CD4-positive, alpha-beta T cell treated with Interleukin-2 at 100 ng/mL for 4 hours (primary cell): ENCODE measurements around the gene UBTD1.
A peak's percentile ranks its signal among the peaks of the same experiment; 100 is the strongest.

Experiments
- DNase-seq: peaks from one replicate; pipeline ENCODE4 v3.0.0-alpha.2; 2020; ENCODE audit warnings: low spot score

Gene UBTD1

DNA sequence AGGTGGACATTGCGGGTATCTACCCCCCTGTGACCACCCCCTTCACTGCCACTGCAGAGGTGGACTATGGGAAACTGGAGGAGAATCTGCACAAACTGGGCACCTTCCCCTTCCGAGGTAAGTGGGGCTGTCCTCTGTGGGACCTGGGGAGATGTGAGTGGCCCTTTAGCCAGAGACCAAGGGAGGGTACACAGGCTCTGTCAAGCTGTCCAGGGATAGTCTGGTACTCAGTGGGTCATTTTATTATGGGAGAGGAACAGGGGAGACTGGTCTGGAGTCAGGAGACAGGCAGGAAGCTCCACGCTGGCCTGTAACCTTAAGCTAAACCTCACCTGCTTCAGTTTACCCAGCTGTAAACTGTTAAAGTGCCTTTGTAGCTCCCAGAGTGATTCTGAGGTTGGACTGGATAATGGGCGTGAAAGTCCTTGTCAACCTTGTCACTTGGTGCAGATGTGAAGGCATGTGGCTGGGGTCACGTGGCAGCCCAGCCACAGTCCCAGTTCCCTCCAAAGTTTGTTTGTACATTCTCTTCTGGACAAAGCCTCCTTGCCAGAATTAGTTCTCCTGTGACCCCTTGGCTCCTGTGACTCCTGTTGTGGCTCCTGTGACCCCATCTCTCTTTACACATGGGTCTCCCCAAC, 86.2 kb downstream of the UBTD1 start:
- no peak for DNase-seq

DNA sequence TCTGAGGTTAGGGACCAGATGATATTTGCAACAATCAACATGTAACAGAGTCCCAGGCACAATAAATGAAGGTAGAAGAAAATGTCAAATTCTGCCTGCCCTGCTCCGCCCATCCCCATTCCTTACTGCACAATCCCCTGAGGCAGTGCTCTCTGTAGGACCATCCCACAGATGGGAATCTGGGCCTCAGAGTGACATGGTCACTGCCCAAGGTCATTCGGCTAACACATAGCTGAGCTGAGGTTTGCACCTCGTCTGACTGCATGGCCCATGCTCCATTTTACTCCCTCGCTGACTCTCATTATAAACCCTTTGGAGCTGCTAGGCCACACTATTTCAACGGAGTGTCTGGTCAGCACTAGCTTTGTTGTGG, 86.7 kb downstream of the UBTD1 start:
- DNase-seq: no peak

DNA sequence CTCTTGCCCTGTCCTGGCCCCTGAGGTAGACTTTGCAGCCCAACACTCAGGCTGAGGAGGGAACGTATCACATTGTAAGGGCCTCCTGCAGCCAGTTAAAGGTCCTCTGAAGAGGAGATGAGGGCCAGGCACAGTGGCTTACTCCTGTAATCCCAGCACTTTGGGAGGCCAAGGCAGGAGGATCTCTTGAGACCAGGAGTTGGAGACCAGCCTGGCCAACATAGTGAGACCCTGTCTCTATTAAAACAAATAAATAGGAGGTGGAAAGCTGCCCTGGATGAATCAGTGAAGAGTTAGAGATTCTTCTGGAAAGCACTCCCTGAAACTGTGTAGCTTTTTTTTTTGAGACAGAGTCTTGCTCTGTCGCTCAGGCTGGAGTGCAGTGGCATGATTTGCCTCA, 88.5 kb downstream of the UBTD1 start:
- DNase-seq: no peak

DNA sequence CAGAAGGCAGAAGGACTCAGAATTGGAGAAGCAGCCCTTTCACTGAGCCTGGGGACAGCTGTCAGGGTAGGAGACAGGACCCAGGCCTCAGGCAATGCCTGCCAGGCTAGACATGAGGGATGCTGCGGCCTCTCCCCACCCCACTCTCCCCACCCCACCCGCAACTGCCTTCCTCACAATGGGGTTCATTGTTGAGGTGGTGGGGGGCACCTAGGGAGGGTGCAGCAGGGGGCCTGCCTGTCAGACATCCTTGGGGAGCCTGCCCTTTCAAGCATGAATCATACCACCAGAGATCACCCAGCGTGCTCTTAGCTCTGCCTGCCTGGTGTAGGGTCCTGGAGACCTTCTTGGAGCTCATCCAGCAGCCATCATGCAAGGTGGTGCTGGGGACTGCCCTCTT, 90.8 kb downstream of the UBTD1 start, which contains the start of gene C10orf62:
Gene C10orf62, plus strand, starts transcription at position 243 of the 400 bp plus-strand sequence. CDS start 177 bp downstream, outside the sequence.
- DNase-seq: no peak

DNA sequence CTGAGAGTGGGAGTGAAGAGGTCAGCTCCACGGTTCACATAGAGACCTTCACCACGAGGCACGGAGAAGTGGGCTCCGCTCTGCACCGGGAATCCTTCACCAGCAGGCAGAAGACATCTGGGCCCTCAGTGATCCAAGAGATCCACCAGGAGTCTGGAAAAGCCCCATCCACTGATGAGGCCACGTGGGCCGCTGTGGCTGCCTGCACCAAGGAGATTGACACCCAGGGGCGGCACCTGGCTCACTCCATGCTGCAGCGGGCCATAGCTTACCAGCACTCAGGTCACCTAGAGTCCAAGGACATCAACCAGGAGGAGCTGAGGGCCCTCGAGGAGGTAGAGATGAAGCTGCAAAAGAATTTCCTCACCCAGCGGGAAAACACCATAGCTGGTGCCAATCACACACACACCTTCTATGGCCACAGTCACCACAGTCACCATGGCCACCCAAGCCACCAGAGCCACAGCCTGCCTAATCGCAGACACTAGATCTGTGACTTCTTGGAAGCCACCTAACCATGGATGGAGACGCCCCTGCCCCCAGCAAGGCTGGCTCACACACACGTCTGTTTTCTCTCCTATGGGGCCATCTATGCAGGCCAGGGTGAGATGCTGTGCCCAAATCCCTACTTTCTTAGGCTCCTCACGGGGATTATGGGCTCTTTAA, 91.5 kb downstream of the UBTD1 start:
- peak; percentile 15 for DNase-seq

DNA sequence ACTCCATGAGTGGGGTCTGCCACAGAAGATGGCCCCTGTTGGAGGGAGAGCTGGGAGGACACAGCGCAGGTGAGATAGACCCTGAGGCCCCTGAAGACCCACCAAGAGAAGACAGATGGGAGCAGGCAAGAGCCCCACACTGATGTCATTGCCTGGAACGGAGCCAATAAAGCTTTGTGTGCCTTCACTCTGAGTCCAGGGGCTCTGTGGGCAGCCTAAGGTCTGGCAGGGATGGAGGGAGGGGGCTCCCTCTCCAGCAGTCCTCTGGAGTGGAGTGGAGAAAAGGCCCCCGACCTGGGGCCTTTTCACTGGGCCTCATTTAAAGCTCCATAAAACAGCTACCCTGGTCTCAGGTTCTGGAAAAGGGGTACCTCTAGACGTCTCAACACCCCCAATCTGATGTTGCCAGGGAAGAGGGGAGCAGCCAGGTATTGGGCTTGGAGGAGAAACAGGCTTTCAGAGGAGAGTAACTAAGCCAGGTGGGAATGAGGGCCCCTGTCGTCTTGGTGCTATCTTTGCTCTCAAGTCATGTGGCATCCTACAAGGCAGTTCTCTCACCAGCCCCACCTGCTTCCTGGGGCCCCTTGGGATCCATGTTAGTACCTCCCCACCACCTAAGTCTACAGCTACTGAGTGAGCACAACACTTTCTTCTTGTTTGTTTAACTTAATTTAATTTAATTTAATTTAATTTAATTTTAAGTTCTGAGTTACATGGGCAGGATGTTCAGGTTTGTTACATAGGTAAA, 92.2 kb downstream of the UBTD1 start:
- no peak for DNase-seq

DNA sequence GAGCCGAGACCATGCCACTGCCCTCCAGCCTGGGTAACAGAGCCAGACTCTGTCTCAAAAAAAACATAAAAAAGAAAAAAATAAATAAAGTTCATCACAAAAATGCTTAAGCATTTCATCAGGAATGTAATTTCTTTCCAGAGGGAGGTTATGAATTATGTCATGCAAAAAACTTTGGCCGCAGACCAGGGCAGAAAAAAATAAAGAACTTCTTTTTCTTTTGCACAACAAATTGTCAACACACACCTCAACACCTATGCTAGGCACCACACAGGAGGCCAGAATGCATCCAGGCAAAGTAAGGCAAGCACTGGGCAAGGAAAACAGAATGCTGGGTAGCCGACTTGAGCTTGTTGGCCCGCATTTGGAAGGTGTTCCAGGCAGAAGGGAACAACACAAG, 94.7 kb downstream of the UBTD1 start:
- no peak for DNase-seq

DNA sequence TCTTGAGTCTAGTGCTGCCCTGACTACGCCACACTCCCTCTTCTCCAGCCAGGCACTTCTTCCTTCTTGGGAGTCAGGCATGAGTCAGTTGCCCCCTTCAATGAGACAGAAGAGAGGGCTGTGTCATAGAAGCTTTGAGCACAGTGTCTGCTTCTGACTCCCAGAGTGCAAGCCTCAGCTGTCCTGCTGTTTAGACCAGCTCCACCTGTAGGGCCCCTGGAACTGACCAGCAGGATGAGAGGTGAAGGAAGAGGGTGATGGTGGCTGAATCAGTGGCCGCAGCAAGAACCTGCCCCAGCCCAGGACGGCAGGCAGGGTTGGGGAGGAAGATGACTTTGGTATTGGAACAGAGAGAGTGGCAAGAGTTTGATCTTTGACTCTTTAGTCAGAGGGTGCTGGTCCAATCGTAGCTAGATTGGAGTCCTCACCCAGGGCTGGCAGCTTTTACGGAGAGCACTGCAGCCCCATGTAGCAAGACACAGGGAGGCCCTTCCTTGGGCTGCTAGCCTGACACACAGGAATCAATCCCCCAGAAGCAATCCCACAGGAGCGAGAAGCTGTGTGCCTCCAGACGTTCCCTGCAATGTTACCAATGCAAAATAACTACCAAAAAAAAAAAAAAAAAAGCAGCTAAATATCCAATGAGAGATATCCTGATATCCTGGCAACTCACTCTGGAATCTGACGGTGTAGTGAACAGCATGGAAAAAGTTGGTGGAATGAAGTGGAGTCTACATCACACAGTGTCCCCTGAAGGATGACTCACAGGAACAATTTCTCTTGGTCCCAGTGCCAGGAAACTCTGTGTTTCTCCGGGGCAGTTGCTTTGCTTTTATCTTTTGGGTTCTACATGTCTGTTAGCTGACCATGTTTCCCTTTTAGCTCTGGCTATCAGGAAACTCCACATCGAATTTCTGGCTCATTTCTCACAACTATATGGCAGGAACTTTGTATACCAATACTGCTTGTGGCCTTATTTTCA, 97.7 kb downstream of the UBTD1 start:
- DNase-seq: no peak

DNA sequence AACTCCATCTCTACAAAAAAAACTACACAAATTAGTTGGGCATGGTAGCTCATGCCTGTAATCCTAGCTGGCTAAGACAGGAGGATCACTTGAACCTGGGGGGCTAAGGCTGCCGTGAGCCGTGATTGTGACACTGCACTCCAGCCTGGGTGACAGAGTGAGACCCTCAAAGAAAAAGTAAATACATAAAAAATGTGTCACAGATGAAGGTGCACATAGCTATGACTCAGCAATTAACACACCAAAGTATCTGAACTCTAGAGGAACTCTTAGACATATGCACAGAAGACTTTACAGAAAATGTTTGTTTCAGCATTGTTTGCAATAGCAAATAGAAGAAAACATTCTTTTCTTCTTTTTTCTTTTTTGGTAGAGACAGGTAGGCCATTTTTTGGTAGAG, 99.1 kb downstream of the UBTD1 start:
- no peak for DNase-seq

DNA sequence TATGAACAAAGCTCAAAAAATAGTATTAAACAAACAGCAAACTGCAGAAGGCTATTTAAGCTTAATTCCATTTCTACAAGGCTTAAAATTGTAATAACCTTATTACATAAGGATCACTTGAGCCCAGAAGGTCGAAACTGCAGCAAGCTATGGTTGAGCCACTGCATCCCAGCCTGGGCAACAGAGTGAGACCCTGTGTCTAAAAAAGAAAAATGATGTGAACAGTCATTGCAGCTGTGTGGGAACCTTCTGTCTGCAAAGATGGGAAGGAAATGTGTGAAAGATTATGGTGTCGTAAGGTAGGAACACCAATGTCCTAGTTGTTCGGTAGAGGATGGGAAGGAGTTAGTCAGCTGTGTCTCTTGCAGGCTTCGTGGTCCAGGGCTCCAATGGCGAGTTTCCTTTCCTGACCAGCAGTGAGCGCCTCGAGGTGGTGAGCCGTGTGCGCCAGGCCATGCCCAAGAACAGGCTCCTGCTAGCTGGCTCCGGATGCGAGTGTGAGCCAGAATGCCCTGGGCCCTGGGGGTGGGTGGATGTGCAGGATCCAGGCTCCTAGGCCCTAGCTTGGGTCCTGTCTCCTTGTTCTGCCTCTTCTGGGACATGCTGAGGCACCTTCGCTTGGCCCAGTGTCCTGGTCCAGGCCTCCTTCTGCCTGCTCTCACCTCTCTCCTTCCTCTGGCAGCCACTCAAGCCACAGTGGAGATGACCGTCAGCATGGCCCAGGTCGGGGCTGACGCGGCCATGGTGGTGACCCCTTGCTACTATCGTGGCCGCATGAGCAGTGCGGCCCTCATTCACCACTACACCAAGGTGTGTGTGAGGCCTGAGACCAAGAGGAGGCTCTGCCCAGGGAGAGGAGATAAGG, 99.9 kb downstream of the UBTD1 start:
- no peak for DNase-seq

DNA sequence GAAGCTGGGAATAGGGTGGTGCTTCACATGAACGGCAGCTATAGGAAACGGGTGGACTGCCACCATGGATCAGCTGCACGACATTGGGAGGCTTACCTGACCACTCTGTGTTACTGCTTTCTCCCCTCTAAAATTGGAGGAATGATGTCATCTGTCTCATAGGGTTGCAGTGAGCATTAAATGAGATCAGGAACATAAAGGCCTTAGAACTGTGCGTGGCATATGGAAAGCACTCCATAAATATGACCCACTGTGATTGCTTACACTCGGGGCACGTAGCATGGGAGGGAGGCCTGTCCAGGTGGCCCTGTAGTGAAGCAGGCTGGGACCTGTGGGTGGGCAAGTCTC, 100.5 kb downstream of the UBTD1 start:
- DNase-seq: no peak

DNA sequence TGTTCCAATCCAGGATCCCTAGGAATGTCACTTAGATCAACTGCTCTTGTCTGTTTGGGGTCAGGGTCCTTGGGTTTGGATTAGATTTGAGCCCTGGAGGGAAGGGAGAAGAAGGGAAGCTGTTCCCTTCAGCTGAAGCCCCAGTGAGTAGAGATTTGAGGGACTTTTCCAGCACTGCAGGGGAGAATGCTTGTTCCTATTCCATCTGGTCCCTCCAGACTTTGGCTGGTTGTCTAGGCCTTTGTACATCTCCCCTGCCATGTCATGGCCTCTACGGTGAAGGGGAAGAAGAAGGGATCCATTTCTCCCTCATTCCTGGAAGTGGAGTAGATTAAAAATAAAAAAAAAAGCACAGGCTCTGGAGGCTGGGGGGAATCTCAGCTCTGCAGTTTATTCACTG, 101.9 kb downstream of the UBTD1 start:
- no peak for DNase-seq

DNA sequence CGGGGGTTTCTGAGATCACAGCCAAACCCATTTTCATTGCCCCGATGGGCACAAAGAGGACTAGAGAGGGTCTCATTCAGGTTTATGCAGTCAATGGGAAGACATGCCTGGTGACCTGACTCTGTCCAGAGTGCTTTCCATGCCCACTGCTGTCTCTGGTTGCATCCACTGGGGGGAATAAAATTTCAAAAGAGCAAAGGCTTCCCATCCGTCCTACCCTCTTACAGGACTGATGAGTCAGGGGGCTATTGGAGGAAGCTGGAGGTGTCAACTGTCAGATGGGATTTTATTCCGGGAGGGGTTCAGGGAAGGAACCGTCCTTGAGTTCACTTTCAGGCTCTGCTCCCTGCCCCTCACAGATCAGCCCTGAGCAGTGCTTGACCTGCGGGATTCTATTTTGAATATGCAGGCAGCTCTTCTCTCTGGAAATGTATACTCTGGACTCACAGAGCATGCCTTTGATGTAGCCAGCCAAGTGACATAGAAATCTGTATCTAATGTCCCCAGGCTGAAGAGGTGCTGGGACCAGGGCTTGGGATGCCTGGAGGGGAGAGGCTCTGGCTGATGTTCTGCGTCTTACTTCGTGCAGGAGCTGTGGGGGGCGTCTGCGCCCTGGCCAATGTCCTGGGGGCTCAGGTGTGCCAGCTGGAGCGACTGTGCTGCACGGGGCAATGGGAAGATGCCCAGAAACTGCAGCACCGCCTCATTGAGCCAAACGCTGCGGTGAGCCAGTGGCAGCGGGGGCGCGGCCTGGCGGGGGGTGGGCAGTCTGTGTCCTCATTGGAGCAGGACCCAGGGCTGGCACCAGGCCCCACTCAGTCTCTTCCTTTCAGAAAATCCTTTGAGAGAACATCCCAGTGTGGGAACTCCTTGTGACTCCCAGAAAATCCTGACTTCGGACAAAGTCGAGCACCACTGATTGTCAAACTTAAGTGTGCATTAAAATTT, 102.8 kb downstream of the UBTD1 start:
- no peak for DNase-seq

DNA sequence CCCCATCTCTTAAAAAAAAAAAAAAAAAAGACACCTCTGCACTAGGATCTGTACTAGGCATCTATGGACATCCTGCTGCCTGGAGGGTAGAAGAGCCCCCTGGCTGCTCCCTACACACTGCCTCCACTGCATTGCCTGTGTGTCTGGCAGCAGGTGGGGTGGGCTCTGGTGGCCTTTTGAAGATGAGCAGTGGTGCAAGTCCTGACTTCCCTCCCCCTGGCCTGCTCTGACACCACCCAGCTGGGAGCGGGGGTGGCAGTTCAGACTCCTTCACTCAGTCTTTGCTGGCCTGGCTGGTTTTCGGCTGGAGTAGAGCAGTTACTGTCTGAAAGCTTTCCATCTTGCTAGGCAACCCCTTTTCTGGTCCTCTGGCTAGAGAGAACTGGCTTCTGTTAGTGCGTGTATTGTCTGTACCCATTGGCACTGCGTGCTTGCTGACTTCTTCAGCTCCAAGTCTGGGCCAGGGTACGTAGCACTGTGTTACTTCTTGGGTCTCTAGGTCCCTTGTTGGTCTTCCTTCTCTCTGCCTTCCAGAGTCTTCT, 108.4 kb downstream of the UBTD1 start:
- no peak for DNase-seq

DNA sequence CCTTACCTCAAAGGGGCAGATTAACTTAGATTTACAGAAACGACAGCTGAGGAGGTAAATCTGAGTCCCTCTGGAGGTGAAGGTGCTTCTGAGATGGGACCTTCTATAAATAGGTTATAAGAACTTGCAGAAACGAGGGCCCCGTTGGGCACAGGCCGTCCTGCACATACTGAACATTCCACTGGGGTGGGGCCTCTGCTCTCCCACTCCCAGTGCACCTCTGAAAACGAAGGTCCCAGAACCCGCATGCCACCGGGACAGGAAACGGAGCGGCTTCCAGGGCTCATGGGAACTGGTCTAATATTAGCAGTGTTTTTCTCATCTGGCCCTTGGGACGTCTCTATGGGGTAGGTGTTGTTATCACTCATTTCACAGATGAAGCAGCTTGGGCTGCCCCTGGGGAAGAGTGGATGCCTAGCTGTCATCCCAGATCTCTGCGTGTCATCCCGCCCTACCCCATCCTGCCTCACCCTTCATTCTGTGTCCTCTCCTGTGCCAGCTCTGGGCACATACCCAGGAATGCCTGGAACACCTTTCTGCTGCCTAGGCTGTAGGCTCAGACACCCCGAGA, 110.4 kb downstream of the UBTD1 start:
- no peak for DNase-seq

DNA sequence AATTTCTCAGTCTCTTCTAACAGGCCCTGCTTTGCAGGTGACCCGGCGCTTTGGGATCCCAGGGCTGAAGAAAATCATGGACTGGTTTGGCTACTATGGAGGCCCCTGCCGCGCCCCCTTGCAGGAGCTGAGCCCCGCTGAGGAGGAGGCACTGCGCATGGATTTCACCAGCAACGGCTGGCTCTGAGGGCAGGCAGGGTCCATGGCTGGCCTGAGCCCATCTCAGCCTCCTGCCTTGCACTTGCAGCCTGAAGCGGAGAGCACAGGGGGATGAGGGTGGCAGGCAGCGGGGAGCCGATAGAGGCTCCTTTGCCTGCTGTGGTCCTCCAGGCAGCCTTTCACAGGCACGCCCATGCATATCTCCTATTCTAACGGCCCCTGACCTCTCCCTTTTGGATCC, 112.7 kb downstream of the UBTD1 start:
- DNase-seq: no peak

DNA sequence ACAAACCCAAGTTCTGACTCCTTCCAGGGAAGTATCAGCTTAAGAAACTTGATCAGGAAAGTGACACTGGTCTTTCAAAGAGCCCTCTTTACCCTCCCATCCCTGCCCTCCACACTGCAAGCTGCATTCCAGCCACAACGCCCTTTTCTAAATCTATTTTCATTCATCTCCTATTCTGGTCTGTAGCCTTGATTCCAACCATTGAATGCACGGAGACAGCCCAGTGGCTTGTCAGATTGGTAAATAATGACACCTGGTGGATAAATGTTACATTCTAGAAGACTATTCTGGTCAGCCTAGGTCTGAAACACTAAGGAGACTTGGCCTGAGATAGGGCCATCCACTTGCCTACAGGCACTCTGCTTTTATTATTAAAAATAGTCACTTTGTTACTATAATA, 113.7 kb downstream of the UBTD1 start:
- DNase-seq: no peak

DNA sequence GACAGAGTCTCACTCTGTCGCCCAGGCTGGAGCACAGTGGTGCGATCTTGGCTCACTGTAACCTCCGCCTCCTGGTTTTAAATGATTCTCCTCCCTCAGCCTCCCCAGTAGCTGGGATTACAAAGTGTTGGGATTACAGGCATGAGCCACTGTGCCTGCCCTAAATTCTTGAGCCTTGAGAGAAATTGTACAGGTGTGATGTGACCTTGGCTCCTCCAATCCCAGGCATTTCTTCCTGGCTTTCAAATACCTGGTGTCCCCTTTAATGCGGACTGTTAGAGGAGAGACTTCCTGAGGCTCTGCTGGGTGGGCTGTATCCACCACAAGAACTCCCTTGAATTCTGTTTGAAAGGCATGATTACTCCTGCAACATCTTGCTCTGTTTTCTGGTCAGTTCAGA, 119.6 kb downstream of the UBTD1 start:
- DNase-seq: no peak

DNA sequence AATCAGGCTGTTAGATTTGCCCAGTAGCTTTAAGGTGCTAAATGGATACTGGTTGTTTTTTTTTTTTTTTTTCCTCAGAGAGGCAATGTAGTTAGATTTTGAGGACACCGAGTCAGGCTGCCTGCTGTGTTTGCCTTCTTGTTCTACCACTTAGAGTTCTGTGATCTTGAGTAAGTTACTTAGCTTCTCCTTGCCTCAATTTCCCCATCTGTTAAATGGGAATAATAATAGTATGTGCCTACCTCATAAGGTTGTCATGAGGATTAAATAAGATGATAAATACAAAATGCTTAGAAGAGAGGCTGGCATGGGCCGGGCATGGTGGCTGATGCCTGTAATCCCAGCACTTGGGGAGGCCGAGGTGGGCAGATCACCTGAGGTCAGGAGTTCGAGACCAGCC, 120.0 kb downstream of the UBTD1 start:
- DNase-seq: no peak
